ENCODE data around the gene TRPV5.

Gene TRPV5

GRCh38 chr7:142883571-142884285, 49.8 kb downstream of the TRPV5 start:
- DNase-seq = no peak

- no peak for DNase-seq
Measured at GRCh38 chr7:142883145-142883544, 50.4 kb downstream of the TRPV5 start.

- DNase-seq = no peak
Measured at GRCh38 chr7:142882338-142882678, 51.2 kb downstream of the TRPV5 start.

DNA sequence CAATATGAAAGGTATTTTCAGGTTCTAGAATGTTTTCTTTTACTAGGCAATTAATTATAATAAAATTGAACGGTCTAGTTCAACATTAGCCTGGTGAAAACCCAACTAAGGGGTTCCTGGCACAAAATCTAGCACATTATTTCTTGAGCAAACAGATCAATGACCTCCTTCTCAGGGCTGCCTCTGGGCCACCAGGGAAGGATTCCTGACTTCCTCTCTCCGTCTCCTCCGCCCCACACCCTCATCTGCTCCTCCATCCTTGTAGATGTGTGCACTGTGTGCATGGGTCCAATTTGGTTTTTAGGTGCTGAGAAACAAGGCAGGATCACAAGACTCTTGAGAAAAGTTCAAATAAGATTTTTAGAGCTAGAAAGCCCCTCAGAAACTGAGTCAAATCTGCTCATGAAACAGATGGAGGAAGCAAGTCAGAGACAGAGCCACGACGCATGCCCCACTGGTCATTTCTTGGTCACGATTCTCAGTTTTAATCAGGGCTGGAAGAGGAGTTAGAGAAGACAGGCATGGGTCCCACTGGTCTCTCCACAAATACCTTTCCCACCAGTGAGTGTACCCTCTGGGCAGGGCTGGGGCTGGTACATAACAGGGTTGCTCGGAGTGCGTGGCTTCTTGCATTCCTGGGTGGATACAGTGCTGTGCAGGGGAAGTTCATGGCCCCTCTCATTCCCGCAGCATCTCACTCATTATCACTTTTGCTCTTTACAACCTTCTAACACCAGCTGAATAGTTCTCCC, 51.8 kb downstream of the TRPV5 start:
- no peak for DNase-seq

DNA sequence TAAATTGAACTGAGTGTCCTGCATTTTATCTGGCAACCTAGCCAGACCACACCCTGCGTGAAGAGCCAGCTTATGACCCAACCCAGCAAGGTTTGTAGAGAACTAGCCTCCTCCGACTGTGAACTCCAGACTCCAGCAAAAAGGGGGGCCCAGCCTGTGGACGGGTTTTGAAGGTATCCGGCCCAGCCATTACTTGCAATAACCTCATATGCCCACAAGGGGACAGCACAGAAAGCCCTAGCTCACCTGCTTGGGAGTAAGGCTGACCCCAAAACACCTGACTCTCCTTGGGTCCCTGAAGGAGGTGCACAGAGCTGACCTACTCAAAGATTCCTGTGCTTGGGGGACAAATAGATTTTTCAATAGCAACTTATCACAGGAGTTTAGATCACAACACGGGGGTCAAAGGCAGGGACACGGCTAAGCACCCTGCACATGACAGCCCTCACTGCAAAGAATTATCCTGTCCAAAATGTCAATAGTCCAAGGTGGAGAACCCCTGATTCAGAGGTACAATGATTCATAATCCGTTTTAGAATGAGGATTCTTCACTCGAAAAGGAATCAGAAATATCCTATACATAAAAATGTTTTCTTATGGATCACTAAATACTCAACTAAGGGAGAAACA, 52.6 kb downstream of the TRPV5 start:
- peak; percentile 34 to 66 for DNase-seq

- DNase-seq = no peak
Measured at GRCh38 chr7:142879060-142879459, 54.5 kb downstream of the TRPV5 start.

DNA sequence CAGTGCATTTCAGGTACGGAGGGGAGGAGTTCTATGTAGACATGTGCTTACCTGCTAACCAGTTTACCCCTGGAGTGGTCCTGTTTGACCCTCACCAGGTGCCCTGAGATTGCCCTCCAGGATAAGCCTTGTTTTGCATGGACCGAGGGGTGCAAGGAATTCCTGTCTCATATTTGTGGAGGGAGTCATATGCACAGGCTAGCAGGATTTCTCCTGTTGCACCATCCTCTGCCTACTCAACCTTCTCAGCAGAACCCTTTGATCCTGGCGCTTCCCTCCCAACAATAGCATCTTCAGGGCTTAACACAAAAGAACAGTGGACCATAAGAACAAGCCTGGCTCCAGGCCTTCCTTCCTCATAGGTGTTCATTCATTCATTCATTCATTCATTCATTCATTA, 55.2 kb downstream of the TRPV5 start:
- DNase-seq = no peak

GRCh38 chr7:142876991-142877910, 56.3 kb downstream of the TRPV5 start:
- DNase-seq = no peak

GRCh38 chr7:142876236-142876960, 57.1 kb downstream of the TRPV5 start:
- no peak for DNase-seq

DNA sequence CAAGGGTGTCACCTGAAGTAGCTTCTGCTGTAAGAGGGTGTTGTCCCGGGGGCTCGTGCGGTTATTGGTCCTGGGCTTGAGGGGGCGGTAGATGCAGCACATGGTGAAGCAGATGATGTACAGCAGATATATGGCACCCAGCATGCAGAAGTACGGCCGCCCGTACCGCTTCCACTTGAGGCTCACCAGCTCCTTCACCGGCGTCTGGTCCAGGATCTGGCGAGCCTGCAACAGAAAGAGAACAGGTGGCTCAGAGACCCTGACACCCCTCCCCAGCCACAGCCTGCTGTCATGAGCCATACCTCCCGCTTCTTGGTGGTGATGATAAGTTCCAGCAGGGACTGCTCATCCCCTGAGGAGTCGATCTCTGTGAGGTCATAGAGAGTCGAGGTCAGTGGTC, 58.1 kb downstream of the TRPV5 start:
- DNase-seq = no peak

GRCh38 chr7:142874837-142875236, 58.7 kb downstream of the TRPV5 start:
- DNase-seq = no peak

DNA sequence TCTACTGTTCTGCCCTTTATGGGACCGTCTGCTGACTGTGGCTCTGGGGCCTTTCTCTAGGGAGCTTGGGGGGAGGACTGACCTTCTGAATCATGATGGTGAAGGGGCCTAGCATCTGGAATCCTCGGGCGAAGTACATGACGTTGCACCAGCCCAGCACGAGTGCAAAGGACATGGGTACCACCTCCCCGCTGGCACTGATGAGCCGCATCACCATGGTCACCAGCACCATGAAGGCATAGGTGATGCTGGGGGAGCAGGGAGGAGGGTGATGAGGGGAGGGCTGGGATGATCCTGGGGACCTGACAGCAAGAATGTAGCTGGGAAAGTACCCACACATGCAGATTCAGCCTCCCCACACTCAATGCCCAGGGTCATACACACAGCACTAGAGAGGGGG, 59.1 kb downstream of the TRPV5 start:
- no peak for DNase-seq

GRCh38 chr7:142873871-142874270, 59.7 kb downstream of the TRPV5 start:
- DNase-seq = no peak

- DNase-seq = peak in 1 of 2 donors; percentile 22
Measured at GRCh38 chr7:142873281-142873784, 60.2 kb downstream of the TRPV5 start.

DNA sequence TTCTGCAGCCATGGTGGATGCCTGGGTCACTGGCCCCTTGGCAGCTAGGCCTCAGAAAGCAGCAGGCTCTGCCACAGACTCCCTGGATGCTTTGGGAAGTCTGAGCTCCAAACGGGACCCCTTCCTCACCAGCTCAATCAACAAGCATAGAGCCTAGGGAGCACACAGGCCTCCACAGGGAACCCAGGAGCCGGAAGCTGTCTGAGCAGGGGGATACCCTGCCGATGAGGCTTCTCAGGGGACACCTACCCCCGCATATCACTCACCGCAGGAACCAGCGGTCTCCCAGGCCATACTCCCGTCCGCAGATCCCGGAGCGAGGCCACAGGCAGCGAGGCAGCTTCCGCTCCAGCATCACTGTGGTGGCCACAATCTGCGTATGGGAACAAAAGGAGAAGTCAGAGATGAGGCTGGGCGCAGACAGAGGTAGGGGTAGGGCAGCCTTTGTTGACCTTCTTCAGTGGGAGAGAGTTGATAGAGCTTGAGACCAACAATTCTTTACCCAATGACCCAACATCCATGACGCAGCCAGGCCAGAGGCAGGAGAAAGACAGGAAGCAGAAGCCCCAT, 61.4 kb downstream of the TRPV5 start:
- DNase-seq = no peak

DNA sequence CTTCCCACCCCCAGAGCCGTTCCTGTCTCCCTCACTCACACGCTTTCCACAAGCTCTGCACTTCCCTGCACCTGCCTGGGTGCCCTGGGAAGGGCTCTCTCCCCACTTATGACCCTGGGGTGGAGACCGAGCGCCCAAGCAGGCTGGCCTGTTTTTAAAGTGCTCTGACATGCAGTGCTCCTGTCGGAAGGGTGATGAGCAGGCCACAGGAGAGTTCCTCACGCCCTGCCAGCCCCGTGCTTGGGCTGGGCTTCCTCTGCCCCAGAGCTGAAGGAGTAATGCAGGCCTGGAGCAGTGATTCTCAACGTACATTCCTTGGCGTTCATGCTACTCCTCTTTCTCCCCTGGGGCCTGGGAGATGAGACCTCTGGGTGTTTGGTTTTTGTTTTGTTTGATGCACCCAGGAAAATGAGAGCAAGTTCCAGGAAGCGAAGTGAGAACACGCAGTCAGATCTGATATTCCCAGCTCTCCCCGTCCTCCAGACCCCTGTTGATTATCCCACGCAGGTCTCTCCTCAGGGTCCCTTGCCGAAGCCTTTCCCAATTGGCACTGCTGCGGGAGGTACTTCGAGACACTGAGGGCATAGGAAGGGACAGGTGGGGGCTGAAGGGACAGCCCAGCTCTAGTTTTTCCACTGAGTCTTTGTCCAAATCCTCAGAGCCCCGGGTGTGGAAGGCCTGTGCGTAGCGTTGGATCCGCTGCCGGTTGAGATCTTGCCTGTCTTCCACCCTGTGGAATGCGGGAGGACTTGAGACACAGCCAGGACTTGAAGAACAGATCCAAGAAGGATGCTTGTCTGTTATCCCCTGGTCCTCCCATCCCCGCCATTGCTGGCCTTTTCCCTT, 62.1 kb downstream of the TRPV5 start:
- DNase-seq = no peak

DNA sequence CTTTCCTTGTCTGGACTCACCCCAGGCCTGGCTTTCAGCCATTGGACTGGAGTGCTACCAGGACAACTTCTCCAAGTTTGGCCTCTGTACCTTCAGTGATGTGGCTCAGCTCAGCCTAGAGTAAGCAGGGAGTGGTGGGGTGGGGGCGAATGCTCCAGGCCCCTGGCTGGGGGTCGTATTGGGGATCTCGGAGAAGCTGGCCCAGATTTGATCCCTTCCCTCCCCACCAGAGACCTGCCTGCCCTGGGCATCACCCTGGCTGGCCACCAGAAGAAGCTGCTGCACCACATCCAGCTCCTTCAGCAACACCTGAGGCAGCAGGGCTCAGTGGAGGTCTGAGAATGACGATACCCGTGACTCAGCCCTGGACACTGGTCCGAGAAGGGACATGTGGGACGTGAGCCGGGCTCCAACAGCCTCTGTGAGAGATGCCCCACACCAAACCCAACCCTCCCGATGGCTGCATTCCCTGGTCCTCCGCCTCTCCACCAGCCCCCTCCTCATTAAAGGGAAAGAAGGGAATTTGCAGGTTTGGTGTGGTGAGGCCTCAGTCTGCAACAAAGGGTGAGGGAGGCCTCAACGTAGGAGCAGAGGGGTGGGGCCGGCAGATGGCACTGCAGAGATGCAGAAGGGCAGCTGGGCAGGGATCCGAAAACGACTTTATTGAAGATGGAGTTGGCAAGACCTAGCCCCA, 62.8 kb downstream of the TRPV5 start:
- no peak for DNase-seq

GRCh38 chr7:142870147-142870559, 63.4 kb downstream of the TRPV5 start:
- DNase-seq = no peak

DNA sequence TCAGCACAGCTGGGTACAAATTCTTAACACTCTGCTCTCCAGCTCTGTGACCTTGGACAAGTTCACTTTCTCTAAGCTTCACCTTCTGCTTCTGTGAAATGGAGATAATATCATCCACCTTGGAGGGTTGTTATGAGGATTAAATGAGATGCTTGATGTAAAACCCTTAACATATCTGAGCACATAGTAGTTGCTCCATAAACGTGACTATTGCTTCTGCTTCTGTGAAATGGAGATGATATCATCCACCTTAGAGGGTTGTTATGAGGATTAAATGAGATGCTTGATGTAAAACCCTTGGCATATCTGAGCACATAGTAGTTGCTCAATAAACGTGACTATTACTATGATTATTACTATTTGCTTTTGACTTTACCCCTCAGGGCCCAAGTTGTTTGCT, 64.1 kb downstream of the TRPV5 start:
- no peak for DNase-seq

DNA sequence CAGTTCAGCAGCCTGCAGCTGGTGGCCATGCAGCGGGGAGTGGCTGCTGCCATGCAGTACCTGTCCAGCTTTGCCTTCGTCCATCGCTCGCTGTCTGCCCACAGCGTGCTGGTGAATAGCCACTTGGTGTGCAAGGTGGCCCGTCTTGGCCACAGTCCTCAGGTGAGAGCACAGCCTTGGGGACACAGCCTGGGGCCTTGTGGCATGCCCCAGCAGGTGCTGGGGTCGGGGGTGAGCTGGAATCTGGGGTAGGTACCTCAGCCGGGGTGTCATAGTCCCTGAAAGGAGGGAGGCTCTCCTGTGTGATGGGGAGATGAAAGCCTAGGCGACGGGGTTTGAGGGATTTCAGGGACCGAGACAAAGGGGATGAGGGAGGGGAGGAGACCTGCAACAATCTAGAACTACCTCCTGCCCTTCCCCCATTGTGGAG, 64.5 kb downstream of the TRPV5 start:
- DNase-seq = no peak
